ENCODE measurements around the gene GFPT2. TPM values are rescaled to one million over a fixed set of nuclear protein-coding genes. Genes with fewer than 3 reads are reported as not detected.

GFPT2 gene
- total and polyA plus RNA-seq, 10 of the 15 experiments (the other 5 are each of a cell fraction or from before 2014, with no cell fraction given): 0.05 to 0.33 (median 0.11) TPM; not detected in 4

DNA sequence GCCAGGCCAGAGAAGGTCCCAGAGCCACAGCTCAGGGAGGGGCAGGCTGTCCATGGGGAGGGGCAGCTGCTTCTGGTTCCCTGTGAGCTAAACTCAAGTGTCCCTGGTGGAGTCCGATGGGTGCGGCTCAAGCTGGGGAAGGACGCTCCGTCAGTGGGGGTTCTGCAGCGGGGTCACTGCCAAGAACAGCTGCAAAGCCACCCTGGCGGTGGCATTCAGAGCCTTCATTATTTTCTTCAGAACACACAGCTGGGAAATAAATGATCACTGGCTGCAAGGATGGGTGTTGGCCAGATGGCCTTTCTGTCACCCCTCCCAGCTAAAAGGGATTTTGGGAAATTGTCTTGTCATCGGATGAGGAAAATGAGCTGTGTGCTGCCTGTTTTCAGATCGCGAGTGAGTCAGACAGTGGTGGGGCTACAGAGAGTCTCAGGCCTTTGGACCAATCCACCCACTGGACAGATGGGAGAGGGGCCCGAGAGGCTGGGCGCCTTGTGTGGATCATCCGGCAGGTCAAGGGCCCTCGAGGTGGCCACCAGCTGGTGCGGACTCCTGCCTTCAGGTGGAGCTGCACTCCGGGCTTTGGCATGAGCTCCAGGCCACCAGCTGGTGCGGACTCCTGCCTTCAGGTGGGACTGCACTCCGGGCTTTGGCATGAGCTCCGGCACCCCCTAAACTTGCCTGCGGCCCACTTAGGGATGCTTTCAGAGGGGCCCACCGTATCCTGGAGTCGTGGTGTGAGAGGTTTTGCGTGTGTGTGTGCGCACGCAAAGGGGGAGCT is 17.9 kb upstream of the GFPT2 start (continued):
- TF ChIP-seq, protein P1, sequence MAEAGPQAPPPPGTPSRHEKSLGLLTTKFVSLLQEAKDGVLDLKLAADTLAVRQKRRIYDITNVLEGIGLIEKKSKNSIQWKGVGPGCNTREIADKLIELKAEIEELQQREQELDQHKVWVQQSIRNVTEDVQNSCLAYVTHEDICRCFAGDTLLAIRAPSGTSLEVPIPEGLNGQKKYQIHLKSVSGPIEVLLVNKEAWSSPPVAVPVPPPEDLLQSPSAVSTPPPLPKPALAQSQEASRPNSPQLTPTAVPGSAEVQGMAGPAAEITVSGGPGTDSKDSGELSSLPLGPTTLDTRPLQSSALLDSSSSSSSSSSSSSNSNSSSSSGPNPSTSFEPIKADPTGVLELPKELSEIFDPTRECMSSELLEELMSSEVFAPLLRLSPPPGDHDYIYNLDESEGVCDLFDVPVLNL (IDR thresholded peaks at IDR 0.05; ENCODE audit: low read depth, low read length): no peak
- TF ChIP-seq LARP7 (IDR thresholded peaks at IDR 0.05) (no peak), KDM1A (IDR thresholded peaks at IDR 0.05; ENCODE audit: borderline replicate concordance) (no peak)

DNA sequence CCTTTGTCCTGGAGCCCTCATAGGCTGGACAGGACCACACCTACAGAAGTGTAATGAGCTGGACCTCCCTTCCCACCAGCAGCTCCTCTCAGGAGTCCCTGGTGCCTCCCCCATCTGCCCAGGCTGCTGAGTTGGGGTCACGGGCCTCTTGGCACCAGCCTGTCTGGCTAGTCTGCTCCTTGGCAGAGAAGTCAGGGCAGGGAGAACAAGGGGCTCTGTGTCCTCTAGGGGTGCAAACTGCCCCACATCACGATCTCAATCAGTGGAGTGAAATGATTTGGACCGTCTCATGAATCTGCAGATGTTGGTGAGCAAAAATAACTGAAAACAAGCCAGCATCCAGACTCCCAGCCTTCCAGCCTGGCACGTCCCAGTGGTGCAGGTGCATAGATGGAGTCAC is 14.9 kb upstream of the GFPT2 start:
- ATAC-seq (no peak), DNase-seq (ENCODE audit: low read depth, low spot score) (no peak), FAIRE-seq (no peak)
- in situ Hi-C loops (cut with MboI): no loop called here
- POLR2A ChIA-PET: no interaction called here
- H2AFZ ChIP-seq (ENCODE audit: control insufficient read depth, low read depth, low read length): no peak overlapping the region
- CTCF ChIA-PET: no interaction called here
- RAD21 ChIA-PET (ENCODE audit: unreplicated experiment): no interaction called here
- H3K4me1 ChIP-seq (ENCODE audit: control insufficient read depth, insufficient read depth, low read length): no peaks in the 10 kb centered on the region
- SMC1A ChIA-PET (ENCODE audit: uncharacterized antibody, unreplicated experiment): no interaction called here
- intact Hi-C loops (cut with micrococcal nuclease; ENCODE audit: unreplicated experiment): no loop called here
- no peaks in the 10 kb centered on the region for H3K79me2 ChIP-seq (ENCODE audit: control insufficient read depth, insufficient read depth, low read length)
- H3K9me3 ChIP-seq (replicated peaks; ENCODE audit: control insufficient read depth, insufficient read depth, low read length): no peaks in the 10 kb centered on the region
- BruUV-seq (replicated peaks): no TSS peak
- H3K36me3 ChIP-seq (ENCODE audit: control insufficient read depth in 2 of 2, insufficient read depth in 2 of 2, low read length in 1 of 2): no peaks in the 10 kb centered on the region
- H3K27me3 ChIP-seq (replicated peaks in 1 of 2; ENCODE audit: control insufficient read depth in 2 of 2, insufficient read depth in 2 of 2, low read length in 1 of 2): no peaks in the 10 kb centered on the region; a peak in 1 of 4 replicates
- no peak overlapping the region for H3K9ac ChIP-seq (ENCODE audit: control insufficient read depth, insufficient read depth, low read length)
- no peak for TF ChIP-seq EP300 (IDR thresholded peaks at IDR 0.05; ENCODE audit: borderline replicate concordance in 1 of 2, control insufficient read depth in 1 of 2, low read depth in 2 of 2, low read length in 2 of 2)
- no peak overlapping the region for H3K4me2 ChIP-seq (ENCODE audit: control insufficient read depth, insufficient read depth)
- no peaks in the 10 kb centered on the region for H4K20me1 ChIP-seq (ENCODE audit: control insufficient read depth, insufficient read depth)
- H3K27ac ChIP-seq (ENCODE audit: control insufficient read depth, insufficient read depth): no peak overlapping the region
- WGBS (ENCODE audit: insufficient coverage, insufficient replicate concordance, low lambda C conversion rate, missing lambda C conversion rate): 37% methylated on average over 4 of the region's 4 CpGs
- H3K4me3 ChIP-seq: no peak overlapping the region

Data from GM12878 (cell line).